Uterus (tissue), 4 donors: Measurements from ENCODE around the gene PPARA. TPM values are rescaled to one million over a fixed set of nuclear protein-coding genes. Genes with fewer than 3 reads are reported as not detected.

ENCODE experiments used
- DNase-seq, 2 donors: peaks; one replicate each; pipeline ENCODE4 v3.0.0-alpha.2; 2019 to 2020
- H3K27ac ChIP-seq, 2 donors: fragments of 200-600 bp; sonication (generic); 1 replicate in 1 of 2; 2 replicates in 1 of 2; pipeline ENCODE4 v1.5.1; 2016 to 2018
- H3K27me3 ChIP-seq, 2 donors: fragments of 200-600 bp; sonication (generic); one replicate each; pipeline ENCODE4 v1.5.1; 2018 to 2019; ENCODE audit warnings: control low read depth in 1 of 2
- H3K36me3 ChIP-seq, 2 donors: fragments of 200-600 bp; sonication (generic); one replicate each; pipeline ENCODE4 v1.5.1; 2019; ENCODE audit warnings: control low read depth in 1 of 2
- H3K4me1 ChIP-seq, 2 donors: fragments of 200-600 bp; sonication (generic); one replicate each; pipeline ENCODE4 v1.5.1; 2018 to 2019; ENCODE audit warnings: control low read depth in 1 of 2
- H3K4me3 ChIP-seq, 2 donors: fragments of 200-600 bp; sonication (generic); 1 replicate in 1 of 2; 2 replicates in 1 of 2; pipeline ENCODE4 v1.5.1; 2018 to 2019; ENCODE audit warnings: mild to moderate bottlenecking in 1 of 2
- H3K9me3 ChIP-seq, 2 donors: fragments of 200-600 bp; sonication (generic); one replicate each; pipeline ENCODE4 v1.5.1; 2019; ENCODE audit warnings: control low read depth in 1 of 2
- CTCF ChIP-seq, 4 experiments: fragments of 200-600 bp in 2 of 4; fragments of 450-650 bp in 2 of 4; sonication (generic) in 2 of 4; IDR thresholded peaks; one replicate each; pipeline ENCODE4 v1.5.1; 2016 to 2019; ENCODE audit warnings: antibody characterized with exemption in 4 of 4, mild to moderate bottlenecking in 2 of 4, moderate library complexity in 1 of 4
- POLR2A ChIP-seq, 2 donors: fragments of 450-650 bp; IDR thresholded peaks; one replicate each; pipeline ENCODE4 v1.6.1; 2016; ENCODE audit warnings: antibody characterized with exemption in 2 of 2, mild to moderate bottlenecking in 1 of 2, moderate library complexity in 1 of 2
- intact Hi-C: fragments of 100-400 bp; cut with DNase I; formaldehyde crosslinking; loops from one replicate; pipeline ENCODE4 v1.15.1; 2023; ENCODE audit warnings: low total_unique reads
- total RNA-seq, 4 donors: library from RNA; depleted of rRNA in 3 of 4; stranded (reverse); fragments of >200 nt in 3 of 4; gene quantifications; one replicate each; pipeline versions ENCODE4 v1.1.0 to v1.2.4, GENCODE V29; 2014 to 2023
- donor health status: DM: yes; HTN: yes; CAD: no.

The PPARA gene
- total RNA-seq, 4 donors from 2014 or later = 1.8 to 24.8 (median 14.0) TPM

GRCh38 chr22:46286006-46286405, 135.7 kb downstream of the PPARA start:
- intact Hi-C loops = no loop called here
- no peaks in the 10 kb centered on the region for H3K4me1 ChIP-seq
- no peak for TF ChIP-seq CTCF (IDR thresholded peaks at IDR 0.05)
- no peaks in the 10 kb centered on the region for H3K36me3 ChIP-seq
- no peak for DNase-seq
- H3K4me3 ChIP-seq = no peak overlapping the region
- no peak overlapping the region for H3K27ac ChIP-seq
- no peaks in the 10 kb centered on the region for H3K27me3 ChIP-seq
- H3K9me3 ChIP-seq = no peaks in the 10 kb centered on the region

GRCh38 chr22:46286941-46287872, 136.9 kb downstream of the PPARA start:
- H3K4me1 ChIP-seq = no peaks in the 10 kb centered on the region
- TF ChIP-seq POLR2A (IDR thresholded peaks at IDR 0.05) (no peak), CTCF (IDR thresholded peaks at IDR 0.05) (no peak)
- no peaks in the 10 kb centered on the region for H3K36me3 ChIP-seq
- H3K27me3 ChIP-seq = no peaks in the 10 kb centered on the region
- H3K4me3 ChIP-seq = no peak overlapping the region
- no peak for DNase-seq
- no peak overlapping the region for H3K27ac ChIP-seq
- intact Hi-C loops = no loop called here
- no peaks in the 10 kb centered on the region for H3K9me3 ChIP-seq

DNA sequence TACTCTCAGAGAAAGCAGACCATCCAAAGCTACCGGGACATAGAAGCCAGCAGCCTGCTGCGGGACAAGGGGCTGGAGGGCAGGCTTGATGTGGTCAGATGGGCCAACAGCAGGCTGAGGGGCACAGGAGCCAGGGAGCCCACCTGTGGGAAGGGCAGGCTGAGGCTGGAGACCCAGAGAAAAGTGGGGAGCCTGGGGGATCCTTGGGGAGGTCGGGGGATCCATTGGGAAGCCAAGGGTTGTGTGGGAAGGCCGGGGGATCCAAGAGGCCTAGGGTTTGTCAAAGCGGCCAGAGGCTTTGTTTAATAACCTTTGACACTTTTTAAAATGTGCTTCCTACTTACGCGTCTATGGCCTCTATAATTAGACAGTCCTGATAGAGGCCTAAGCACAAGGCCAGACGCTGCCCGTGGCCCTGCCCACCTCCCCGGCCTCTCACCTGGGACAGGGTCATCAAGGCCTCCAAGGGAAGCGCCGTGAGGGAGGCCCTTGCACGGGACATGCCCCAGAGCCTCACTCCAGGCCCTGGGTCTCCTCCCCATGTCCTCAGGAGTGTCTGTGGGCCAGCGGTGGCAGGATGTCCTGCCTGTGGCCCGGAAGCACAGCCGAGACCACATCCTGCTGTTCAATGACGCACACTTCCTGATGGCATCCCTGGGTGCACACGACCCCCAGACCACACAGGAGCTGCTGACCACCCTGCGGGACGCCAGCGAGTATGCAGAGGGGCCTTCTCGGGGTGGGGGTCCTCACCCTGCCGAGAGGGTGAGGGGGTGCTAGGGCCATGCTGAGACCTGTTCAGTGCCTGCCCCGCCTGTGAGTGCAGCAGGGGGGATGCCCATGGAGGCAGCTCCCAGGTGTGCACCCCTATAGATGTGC, 137.8 kb downstream of the PPARA start:
- Histone ChIP-seq H3K4me3 (no peak overlapping the region), H3K27me3 (no peaks in the 10 kb centered on the region), H3K27ac (no peak overlapping the region), H3K4me1 (no peaks in the 10 kb centered on the region), H3K9me3 (no peaks in the 10 kb centered on the region), H3K36me3 (no peaks in the 10 kb centered on the region)
- no peak for DNase-seq
- intact Hi-C loops = no loop called here
- no peak for TF ChIP-seq POLR2A (IDR thresholded peaks at IDR 0.05)
- TF ChIP-seq CTCF (IDR thresholded peaks at IDR 0.05) = no peak

DNA sequence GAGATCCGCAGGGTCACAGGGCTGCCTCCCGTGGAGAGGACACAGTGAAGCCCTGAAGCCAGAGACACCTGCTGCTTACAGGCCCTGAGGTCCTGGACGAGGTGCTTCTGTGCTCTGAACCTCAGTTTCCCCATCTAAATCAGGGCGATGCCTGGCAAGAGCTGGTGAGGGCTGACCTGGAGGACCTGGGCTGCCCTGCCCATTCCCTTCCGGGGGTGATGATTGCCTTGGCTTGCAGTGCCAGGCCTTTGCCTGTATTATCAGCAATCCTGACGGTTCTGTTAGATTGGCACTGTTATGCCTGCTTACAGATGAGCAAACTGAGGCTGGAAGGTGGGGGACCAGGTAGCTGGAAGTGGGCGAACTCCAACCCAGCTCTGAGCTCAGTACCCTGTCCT, 138.5 kb downstream of the PPARA start:
- no peaks in the 10 kb centered on the region for H3K4me1 ChIP-seq
- no peaks in the 10 kb centered on the region for H3K27me3 ChIP-seq
- H3K36me3 ChIP-seq = no peaks in the 10 kb centered on the region
- TF ChIP-seq POLR2A (IDR thresholded peaks at IDR 0.05) = no peak
- TF ChIP-seq CTCF (IDR thresholded peaks at IDR 0.05) = no peak
- no peak overlapping the region for H3K27ac ChIP-seq
- H3K4me3 ChIP-seq = no peak overlapping the region
- no peak for DNase-seq
- no peaks in the 10 kb centered on the region for H3K9me3 ChIP-seq
- intact Hi-C loops = no loop called here
